Gastroesophageal sphincter (tissue), 3 donors: Measurements from ENCODE around the gene BICC1.

Experiments
- CTCF ChIP-seq, 4 experiments: fragments of 200-600 bp in 2 of 4; fragments of 450-650 bp in 2 of 4; sonication (generic) in 1 of 4; IDR thresholded peaks; one replicate each; pipeline ENCODE4 v1.5.1; 2017 to 2019; ENCODE audit warnings: antibody characterized with exemption in 4 of 4, mild to moderate bottlenecking in 2 of 4, moderate library complexity in 2 of 4
- EP300 ChIP-seq: sonication (generic); formaldehyde crosslinking; IDR thresholded peaks from one replicate; pipeline ENCODE4 v1.6.1; 2017; ENCODE audit warnings: antibody characterized with exemption, mild to moderate bottlenecking
- POLR2A ChIP-seq, 2 donors: fragments of 450-650 bp; IDR thresholded peaks; one replicate each; pipeline ENCODE4 v1.6.1; 2017; ENCODE audit warnings: antibody characterized with exemption in 2 of 2, mild to moderate bottlenecking in 2 of 2, moderate library complexity in 1 of 2
- POLR2AphosphoS5 ChIP-seq: sonication (generic); formaldehyde crosslinking; IDR thresholded peaks from one replicate; pipeline ENCODE4 v1.6.1; 2017; ENCODE audit warnings: antibody characterized with exemption

GRCh38 chr10:58543141-58543540 lies 30.5 kb downstream of the BICC1 start:
- TF ChIP-seq CTCF (IDR thresholded peaks at IDR 0.05) (no peak), POLR2AphosphoS5 (no peak), EP300 (no peak), POLR2A (IDR thresholded peaks at IDR 0.05) (no peak)
